Measurements from ENCODE around the gene PAOX. TPM values are rescaled to one million over a fixed set of nuclear protein-coding genes. Genes with fewer than 3 reads are reported as not detected.
"Not testable (repeated sequence)": the region's sequence is repeated elsewhere in the genome, so short reads cannot be mapped to it uniquely, and the experiment has no call there.

PAOX gene
- total and polyA plus RNA-seq, 11 donors: 2.1 to 7.3 (median 3.4) TPM

- ATAC-seq (no peak), DNase-seq (no peak)
- intact Hi-C loops (cut with DNase I): no loop called here
- TF ChIP-seq CTCF (IDR thresholded peaks at IDR 0.05): no peak
- Histone ChIP-seq H3K27me3 (no peaks in the 10 kb centered on the region), H3K4me3 (no peak overlapping the region), H3K4me1 (no peaks in the 10 kb centered on the region), H3K27ac (no peak overlapping the region), H3K36me3 (peaks cover 3 to 82% (median 63%) of the 10 kb centered on the region in 9 donors), H3K9me3 (peaks cover 0 to 55% (median 20%) of the 10 kb centered on the region in 12 donors)
- 97 to 98% (median 97%) methylated on average over 7 of the region's 7 CpGs for WGBS, 4 donors
These were observed 32.7 kb downstream of the PAOX start for GRCh38 chr10:133411523-133412380.

DNA sequence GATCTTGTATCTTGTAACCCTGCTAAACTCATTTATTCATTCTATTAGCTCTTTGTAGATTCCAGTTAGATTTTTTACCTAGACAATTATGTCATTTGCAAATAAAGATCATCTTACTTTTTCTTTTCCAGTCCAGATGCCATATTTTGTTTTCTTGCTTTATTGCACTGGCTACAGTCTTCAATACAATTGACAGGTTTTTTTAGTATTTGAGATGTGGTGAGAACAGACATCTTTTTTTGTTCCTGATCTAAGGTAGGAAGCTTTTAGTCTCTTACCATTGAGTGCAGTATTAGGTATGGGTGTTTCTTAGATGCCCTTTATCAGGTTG, 33.3 kb downstream of the PAOX start:
- intact Hi-C loops (cut with DNase I): no loop called here
- peaks cover 3 to 77% (median 57%) of the 10 kb centered on the region in 9 donors for H3K36me3 ChIP-seq
- peaks cover 0 to 55% (median 20%) of the 10 kb centered on the region in 12 donors for H3K9me3 ChIP-seq
- no peaks in the 10 kb centered on the region for H3K27me3 ChIP-seq
- no peak overlapping the region for H3K27ac ChIP-seq
- no peak overlapping the region for H3K4me3 ChIP-seq
- H3K4me1 ChIP-seq: no peaks in the 10 kb centered on the region
- ATAC-seq (no peak), DNase-seq (no peak)
- TF ChIP-seq CTCF (IDR thresholded peaks at IDR 0.05): no peak
- TF ChIP-seq POLR2A (IDR thresholded peaks at IDR 0.05): no peak

DNA sequence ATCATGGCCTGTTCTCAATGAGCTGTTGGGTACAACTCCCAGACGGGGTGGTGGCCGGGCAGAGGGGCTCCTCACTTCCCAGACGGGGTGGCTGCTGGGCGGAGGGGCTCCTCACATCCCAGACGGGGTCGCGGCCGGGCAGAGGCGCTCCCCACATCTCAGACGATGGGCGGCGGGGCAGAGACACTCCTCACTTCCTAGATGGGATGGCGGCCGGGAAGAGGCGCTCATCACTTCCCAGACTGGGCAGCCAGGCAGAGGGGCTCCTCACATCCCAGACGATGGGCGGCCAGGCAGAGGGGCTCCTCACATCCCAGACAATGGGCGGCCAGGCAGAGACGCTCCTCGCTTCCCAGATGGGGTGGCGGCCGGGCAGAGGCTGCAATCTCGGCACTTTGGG, 35.3 kb downstream of the PAOX start:
- H3K27ac ChIP-seq; H3K4me1 ChIP-seq; intact Hi-C loops (cut with DNase I); H3K4me3 ChIP-seq; DNase-seq; ATAC-seq; H3K27me3 ChIP-seq: not testable (repeated sequence)
- peaks cover 3 to 66% (median 51%) of the 10 kb centered on the region in 9 donors for H3K36me3 ChIP-seq
- peaks cover 0 to 40% (median 20%) of the 10 kb centered on the region in 12 donors for H3K9me3 ChIP-seq
- WGBS, 4 donors: 94 to 99% (median 96%) methylated on average over 15 to 22 of the region's 23 CpGs

DNA sequence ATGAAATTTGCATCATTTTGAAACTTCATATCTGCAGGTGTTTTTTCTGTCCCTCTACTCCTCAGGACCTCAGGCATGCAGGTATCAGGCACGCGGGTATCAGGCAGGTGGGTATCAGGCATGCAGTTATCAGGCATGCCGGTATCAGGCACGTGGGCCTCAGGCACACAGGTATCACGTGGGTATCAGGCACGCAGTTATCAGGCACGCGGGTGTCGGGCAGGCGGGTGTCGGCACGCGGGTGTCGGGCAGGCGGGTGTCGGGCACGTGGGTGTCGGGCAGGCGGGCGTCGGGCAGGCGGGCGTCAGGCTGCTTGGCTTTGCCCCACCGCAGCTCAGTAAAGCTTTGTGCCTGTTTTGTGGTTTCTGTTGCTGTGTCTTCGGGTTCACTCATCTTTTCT, 36.7 kb downstream of the PAOX start:
- ATAC-seq (no peak), DNase-seq (no peak)
- WGBS, 4 donors: 93 to 97% (median 97%) methylated on average over 25 of the region's 25 CpGs
- Histone ChIP-seq H3K4me1 (no peaks in the 10 kb centered on the region), H3K27me3 (no peaks in the 10 kb centered on the region), H3K4me3 (no peak overlapping the region), H3K9me3 (peaks cover 0 to 28% (median 18%) of the 10 kb centered on the region in 12 donors), H3K36me3 (peaks cover 3 to 66% (median 45%) of the 10 kb centered on the region in 9 donors), H3K27ac (no peak overlapping the region)
- intact Hi-C loops (cut with DNase I): no loop called here
- TF ChIP-seq CTCF (IDR thresholded peaks at IDR 0.05) (no peak), POLR2A (IDR thresholded peaks at IDR 0.05) (no peak)
